Ecto neural progenitor cell (in vitro differentiated cells): Measurements from ENCODE around the gene IL1RL2.

Source experiments
- DNase-seq: peaks from one replicate; pipeline ENCODE4 v3.0.0-alpha.2; 2018; ENCODE audit warnings: low spot score

The IL1RL2 gene

DNA sequence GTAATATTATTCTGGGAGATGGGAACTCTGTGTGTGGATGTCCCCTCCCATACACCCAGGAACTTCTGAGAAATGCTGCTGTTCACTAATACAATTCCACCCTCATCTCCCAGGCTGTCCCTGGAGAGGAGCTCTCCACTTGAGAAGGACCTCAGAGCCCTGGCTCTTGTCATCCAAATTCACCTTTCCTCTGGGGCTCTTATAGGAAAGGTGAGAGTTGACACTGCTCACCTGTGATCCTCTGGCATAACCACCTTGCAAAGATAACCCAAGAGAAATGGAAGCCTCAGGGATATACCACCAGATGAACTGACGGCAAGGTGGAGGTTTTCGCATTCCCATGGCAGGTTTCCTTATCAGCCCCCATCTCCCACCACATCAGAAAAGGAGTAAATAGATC, 52.0 kb downstream of the IL1RL2 start:
- no peak for DNase-seq

GRCh38 chr2:102239344-102239743, 52.5 kb downstream of the IL1RL2 start:
- no peak for DNase-seq

DNA sequence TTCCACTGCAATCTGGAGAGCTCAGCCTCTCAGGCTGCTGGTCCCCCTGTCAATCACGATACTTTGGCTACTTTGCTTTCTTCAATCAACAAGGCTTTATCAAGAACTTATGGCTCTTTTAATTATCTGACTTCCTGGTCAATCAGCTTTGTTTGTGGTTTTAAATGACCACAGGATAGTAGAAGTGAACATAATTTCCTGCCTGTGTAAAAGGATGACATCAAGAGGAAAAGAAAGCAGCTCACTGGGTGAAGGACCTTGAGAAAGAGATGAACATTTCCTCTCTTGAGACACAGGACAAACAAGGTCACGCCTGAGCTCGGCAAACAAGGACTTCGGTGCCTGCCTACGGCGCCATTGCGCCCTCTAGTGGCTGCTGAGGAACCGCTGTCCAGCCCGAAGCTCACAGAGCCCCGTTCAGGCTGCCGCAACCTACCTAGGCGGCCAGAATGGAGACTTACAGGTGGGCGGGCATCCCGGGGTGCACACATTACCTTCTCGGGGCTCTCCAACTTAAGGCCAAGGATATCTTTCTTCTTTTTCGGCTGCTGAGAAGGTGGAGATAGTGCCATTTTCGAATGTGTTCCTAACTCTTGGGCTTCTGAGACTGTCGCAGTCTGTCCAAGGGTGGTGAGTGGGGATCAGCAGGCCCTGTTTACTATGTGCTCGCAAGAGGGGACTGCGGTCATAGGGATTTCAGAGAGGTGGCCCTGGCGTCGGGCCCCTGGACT, 54.0 kb downstream of the IL1RL2 start:
- DNase-seq = peak; percentile 88

DNA sequence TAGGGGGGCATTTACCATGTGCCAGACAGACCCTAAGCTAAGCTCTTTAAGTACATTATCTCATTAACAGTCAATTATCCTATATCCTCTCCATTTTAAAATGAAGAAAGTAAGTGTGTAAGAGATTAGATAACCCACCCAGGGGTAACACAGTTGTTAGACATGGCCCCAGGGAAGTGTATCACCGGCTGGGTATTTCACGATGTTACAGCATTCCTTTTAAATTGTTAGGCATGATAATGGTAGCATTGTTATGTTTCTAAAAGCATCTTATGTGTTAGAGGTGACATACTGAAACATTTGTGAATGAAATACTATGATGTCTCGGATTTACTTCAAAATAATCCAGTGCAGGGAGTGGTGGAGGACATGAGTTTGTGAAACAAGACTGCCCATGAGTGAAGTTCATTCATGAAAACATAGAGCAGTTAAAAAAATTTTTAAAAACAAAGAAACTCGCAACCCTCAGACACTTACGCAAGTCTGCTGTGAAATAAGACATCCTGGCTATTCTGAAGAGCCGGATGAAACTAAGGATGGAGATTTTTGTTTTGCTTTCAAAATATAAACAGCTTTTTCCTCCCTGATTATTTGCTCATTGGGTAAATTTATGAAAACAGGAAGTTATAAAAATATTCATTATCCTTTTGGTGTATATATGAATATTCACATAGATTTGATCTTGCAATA, 54.9 kb downstream of the IL1RL2 start:
- DNase-seq = no peak

GRCh38 chr2:102245266-102246151, 58.7 kb downstream of the IL1RL2 start:
- DNase-seq = no peak

DNA sequence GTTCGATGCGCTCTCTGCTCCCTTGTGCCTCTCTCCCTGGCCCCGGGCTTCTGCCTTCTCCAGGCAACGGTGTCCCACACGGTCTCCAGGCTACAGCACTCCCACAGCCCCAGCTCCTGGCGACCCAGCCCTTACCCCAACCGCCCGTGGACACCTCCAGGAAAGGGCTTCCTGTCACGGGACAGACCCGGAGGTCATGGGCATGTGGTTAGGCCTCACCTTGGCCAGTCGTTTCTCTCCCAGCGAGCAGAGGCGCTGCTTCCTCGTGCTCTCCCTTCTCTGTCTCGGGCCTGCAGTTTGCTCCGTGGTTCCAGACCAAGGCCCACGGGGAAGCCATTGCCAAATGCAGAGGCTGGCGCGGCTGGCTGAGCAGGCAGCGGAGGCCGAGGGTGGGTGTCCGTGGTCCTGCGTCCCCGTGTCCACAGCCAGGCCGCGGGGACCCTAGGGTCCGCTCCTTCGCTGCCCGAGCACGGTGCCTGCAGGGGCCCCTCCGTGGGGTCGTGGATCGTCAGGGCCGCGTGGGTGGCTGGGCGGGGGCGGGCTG, 63.5 kb downstream of the IL1RL2 start:
- no peak for DNase-seq

GRCh38 chr2:102251042-102251848, 64.4 kb downstream of the IL1RL2 start:
- peak; percentile 63 for DNase-seq

DNA sequence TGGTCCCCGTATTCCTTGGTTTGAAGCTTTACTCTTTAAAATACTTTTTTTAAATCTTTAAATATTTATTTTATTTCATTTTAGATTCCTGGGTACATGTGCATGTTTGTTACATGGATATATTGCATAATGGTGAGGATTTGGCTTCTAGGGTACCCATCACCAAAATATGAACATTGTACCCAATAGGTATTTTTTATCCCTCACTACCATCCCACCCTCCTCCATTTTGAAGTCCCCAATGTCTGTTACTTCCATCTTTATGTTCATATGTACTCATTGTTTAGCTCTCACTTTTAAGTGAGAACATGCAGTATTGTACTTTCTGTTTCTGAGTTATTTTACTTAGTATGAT, 65.0 kb downstream of the IL1RL2 start:
- DNase-seq = no peak

- DNase-seq = no peak
Measured at GRCh38 chr2:102252236-102252635, 65.4 kb downstream of the IL1RL2 start.

DNA sequence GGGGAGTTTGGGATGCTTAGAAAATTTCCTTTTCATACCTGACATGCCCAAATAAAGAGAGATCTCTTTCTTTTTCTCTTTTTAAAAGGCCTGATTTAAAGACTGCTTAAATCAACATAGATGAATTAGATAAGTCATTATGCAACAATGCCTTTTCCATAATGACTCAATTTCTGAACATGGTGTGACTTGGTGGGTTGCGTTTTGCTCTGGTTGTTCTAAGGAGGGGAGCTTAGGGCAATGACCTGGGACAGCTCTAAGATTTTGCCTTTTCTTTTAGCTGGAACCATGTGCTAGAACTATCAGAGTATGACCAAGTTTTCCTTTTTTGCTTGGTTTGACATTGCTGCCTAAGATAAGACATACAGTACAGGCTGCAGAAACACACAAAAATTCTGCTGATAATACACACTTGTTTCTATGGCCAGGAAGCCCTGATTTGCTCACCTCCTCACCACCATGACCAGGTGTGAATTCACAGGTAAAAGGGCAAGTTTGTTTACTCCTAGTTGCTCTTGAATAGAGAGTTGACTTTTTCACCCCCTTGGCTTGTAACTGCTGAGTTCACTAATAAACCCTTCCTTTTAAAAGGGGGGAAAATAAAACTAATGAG, 66.4 kb downstream of the IL1RL2 start:
- no peak for DNase-seq

- DNase-seq = no peak
Measured at GRCh38 chr2:102253753-102254150, 66.9 kb downstream of the IL1RL2 start.

GRCh38 chr2:102256276-102256675, 69.5 kb downstream of the IL1RL2 start:
- no peak for DNase-seq

DNA sequence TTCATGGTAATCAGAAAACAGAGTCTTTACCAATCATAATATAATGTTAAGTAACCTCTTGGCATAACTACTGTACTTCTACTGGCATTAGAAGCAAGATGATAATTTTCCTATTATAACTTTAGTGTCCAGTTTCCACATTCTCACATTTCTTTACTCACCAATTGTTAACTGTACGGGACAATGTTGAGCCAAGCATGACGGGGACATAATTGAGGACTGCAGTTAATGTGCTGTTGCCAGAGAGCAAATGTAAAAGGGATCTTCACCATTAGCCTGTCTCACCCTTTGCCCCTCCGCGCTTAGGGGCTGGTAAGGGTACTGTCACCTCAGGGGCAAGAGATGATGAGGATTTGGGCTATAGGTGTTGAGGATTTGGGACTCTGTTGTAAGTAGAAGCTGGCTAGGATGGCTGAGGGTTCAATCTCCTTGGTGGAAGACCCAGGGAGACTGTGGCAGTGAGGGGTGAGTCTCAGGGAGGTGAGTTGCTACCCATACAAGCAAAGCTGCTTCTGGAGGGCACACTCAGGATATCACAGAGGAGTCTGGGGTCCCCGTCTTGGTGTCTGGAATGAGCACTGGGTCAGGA, 70.1 kb downstream of the IL1RL2 start:
- DNase-seq = no peak

DNA sequence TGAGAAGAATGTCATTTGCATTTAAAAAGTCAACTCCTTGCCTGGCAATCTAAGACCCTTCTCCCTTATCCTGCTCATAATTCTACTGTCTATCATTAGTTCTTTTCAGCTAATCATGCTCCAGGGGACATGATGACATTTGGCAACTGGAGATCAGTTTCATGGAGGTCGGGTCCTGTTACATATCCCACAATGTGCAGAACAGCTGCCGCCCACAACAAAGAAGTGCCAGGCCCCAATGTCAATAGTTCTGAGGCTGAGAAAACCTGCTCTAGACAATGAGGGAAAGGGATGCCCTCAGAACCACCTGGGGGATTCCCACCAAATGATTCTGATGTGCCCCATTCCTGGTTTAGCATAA, 71.2 kb downstream of the IL1RL2 start:
- no peak for DNase-seq

DNA sequence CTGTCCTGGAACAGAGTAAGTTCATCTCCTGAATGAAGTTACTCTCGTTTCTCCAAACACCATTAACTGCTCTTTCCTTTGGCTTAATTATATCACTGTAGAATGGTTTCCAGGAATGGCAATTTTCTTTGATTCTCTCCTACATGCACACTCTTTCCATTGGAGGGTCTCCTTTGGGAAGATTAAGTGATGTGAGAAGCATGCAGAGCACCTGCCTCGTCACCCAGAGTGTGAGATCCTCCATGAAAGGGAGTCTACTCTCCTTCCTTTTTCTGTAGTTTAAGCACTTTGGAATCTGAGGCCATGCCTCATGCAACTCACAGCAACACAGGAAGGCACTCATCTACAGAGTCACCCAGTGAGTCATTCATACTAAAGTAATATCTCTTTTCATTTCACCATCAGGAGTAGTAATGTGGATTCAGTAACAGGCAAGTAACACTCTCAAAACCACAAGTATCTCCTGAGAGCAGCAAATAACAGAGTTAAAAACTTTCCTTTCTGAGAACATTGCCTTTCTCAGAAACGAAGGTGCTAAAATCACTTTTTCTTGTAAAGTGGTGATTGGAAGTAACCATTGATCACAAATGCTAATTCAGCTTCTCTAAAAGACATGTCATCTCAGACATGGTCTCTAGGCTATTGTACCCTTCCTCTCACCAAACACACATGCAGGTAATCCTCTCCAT, 71.7 kb downstream of the IL1RL2 start:
- DNase-seq = no peak

DNA sequence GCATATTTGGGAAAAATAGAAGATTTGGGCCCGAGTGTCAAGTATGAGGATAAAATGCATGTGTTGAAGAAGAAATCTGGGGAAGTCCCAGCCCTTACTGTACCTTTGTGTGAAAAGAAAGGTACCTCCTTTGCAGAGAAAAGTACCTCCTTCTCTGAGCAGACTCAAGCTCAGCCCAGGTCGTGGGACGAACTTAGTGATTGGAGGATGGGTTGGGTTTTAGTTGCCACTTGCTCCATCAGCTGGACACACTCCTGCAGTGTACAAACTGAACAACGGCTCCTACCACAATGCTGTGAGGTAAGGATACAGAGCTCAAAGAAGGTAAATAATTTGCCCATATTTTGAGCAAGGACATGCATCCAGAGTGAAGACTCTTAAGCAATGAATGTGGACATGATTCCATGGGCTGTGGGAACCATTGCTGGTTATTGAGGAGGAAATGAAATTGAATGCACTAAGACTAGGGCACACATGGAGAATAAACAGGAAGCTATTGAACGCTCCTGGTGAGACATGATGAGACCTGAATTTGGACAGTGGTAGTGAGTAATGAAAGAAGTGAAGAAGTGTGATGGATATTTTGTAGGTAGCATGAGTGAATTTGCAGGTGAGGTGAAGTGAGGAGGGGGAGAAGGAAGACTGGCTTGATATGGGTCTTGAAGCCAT, 74.8 kb downstream of the IL1RL2 start:
- DNase-seq = no peak

- DNase-seq = no peak
Measured at GRCh38 chr2:102262216-102263129, 75.7 kb downstream of the IL1RL2 start.

DNA sequence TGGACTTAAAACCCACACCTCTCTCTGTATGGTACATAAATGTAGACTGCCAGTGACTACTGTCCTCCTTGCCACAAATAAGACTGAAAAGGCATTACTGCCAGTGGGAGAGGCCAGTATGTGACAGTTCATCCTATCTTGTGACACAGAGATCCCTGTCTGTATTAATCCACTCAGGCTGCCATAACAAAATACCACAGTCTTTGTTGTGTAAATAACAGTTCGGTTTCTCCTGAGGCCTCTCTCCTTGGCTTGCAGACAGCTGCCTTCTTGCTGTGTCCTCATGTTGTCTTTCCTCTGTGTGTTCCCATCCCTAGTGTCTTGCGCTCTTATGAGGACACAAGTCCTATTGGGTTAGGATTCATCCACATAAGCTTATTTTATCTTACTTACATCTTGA, 78.1 kb downstream of the IL1RL2 start:
- no peak for DNase-seq

DNA sequence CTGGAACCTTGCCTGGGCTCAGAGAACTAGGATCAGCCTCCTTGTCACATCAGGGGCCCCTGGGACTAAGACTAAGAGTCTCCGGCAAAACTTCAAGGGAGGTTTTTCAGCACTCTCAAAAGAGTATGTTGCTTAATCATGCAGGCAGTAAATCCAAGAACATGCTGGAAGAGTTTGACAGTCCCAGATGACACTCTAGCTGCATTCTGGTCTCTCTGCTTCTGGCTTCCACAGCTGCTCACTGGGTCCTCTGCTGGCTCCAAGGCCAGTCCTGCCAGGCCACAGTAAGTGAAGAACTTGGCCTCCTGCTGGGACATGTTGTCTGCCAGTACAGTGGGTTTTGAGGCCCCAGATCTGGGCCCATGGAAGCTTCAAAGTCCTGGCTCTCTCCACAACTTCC, 79.4 kb downstream of the IL1RL2 start:
- DNase-seq = no peak
